CD14-positive monocyte (primary cell): ENCODE measurements around the gene ROR1. TPM values are rescaled to one million over a fixed set of nuclear protein-coding genes. Genes with fewer than 3 reads are reported as not detected.
A peak's percentile ranks its signal among the peaks of the same experiment; 100 is the strongest.

Experiments
- DNase-seq, 3 donors: peaks; one replicate each; pipeline ENCODE4 v3.0.0-alpha.2; 2011 to 2022
- H2AFZ ChIP-seq: 2 replicates; pipeline ENCODE4 v1.6.0; 2012; ENCODE audit warnings: mild to moderate bottlenecking, low read depth, low read length, inconsistent platforms; ENCODE audit not compliant: insufficient read depth, poor library complexity, severe bottlenecking
- H3K27ac ChIP-seq, 2 donors: 1 replicate in 1 of 2; 2 replicates in 1 of 2; pipeline ENCODE4 v1.5.1; 2012 to 2013; ENCODE audit warnings: low read length in 2 of 2, control low read depth in 1 of 2, inconsistent platforms in 1 of 2, low read depth in 1 of 2, mild to moderate bottlenecking in 1 of 2
- H3K27me3 ChIP-seq, 2 donors: one replicate each; pipeline versions ENCODE4 v1.6.0 to v1.6.1; 2011 to 2013; ENCODE audit warnings: low read length in 2 of 2; ENCODE audit not compliant: control insufficient read depth in 2 of 2, insufficient read depth in 2 of 2
- H3K36me3 ChIP-seq, 2 donors: replicated peaks in 1 of 2; 1 replicate in 1 of 2; 2 replicates in 1 of 2; pipeline versions ENCODE4 v1.5.1 to v1.6.1; 2012 to 2013; ENCODE audit warnings: low read length in 2 of 2, control low read depth in 1 of 2, inconsistent platforms in 1 of 2, mild to moderate bottlenecking in 1 of 2; ENCODE audit not compliant: insufficient read depth in 2 of 2, control insufficient read depth in 1 of 2
- H3K4me1 ChIP-seq, 2 donors: 1 replicate in 1 of 2; 2 replicates in 1 of 2; pipeline versions ENCODE4 v1.5.1 to v1.6.1; 2012 to 2013; ENCODE audit warnings: low read length in 2 of 2, control low read depth in 1 of 2, inconsistent platforms in 1 of 2, mild to moderate bottlenecking in 1 of 2, moderate library complexity in 1 of 2; ENCODE audit not compliant: insufficient read depth in 2 of 2, control insufficient read depth in 1 of 2
- H3K4me2 ChIP-seq: replicated peaks from 2 replicates; pipeline ENCODE3; 2012; ENCODE audit warnings: low read length, moderate library complexity, mild to moderate bottlenecking; ENCODE audit not compliant: poor library complexity, severe bottlenecking; ENCODE audit errors: extremely low read depth
- H3K4me3 ChIP-seq, 3 experiments: fragments of 200-600 bp in 1 of 3; sonication (generic) in 1 of 3; replicated peaks in 1 of 3; 1 replicate in 2 of 3; 2 replicates in 1 of 3; pipeline ENCODE4 v1.5.1; 2011 to 2013; ENCODE audit warnings: low read length in 3 of 3, mild to moderate bottlenecking in 3 of 3, control low read depth in 2 of 3, low read depth in 2 of 3, inconsistent platforms in 1 of 3, moderate library complexity in 1 of 3
- H3K79me2 ChIP-seq: 2 replicates; pipeline ENCODE4 v1.6.0; 2012; ENCODE audit warnings: mild to moderate bottlenecking, control low read depth, inconsistent platforms, low read length, moderate library complexity; ENCODE audit not compliant: insufficient read depth
- H3K9ac ChIP-seq: 2 replicates; pipeline ENCODE4 v1.6.0; 2017; ENCODE audit warnings: low read length, mild to moderate bottlenecking; ENCODE audit not compliant: insufficient read depth, poor library complexity, severe bottlenecking
- H3K9me3 ChIP-seq, 2 donors: replicated peaks in 1 of 2; 1 replicate in 1 of 2; 2 replicates in 1 of 2; pipeline versions ENCODE4 v1.5.1 to v1.6.1; 2012 to 2013; ENCODE audit warnings: low read length in 2 of 2, control low read depth in 1 of 2; ENCODE audit not compliant: control insufficient read depth in 1 of 2, insufficient read depth in 1 of 2
- H4K20me1 ChIP-seq: 2 replicates; pipeline ENCODE4 v1.6.0; 2012; ENCODE audit warnings: mild to moderate bottlenecking, low read length, control low read depth, moderate library complexity; ENCODE audit not compliant: insufficient read depth
- H3K27ac Mint-ChIP-seq, 7 donors: one replicate each; pipeline ENCODE4 v1.8.0; 2020; ENCODE audit warnings: mild to moderate bottlenecking in 7 of 7, mixed read lengths in 7 of 7, moderate library complexity in 6 of 7, inconsistent platforms in 2 of 7
- H3K27me3 Mint-ChIP-seq, 3 donors: one replicate each; pipeline ENCODE4 v1.8.0; 2021 to 2022; ENCODE audit warnings: low read depth in 3 of 3, mild to moderate bottlenecking in 3 of 3, mixed read lengths in 3 of 3, moderate library complexity in 3 of 3, inconsistent platforms in 1 of 3
- H3K36me3 Mint-ChIP-seq, 2 donors: one replicate each; pipeline ENCODE4 v1.8.0; 2020; ENCODE audit warnings: mixed read lengths in 2 of 2, inconsistent platforms in 1 of 2, mild to moderate bottlenecking in 1 of 2
- H3K4me1 Mint-ChIP-seq: one replicate; pipeline ENCODE4 v1.8.0; 2020; ENCODE audit warnings: mild to moderate bottlenecking, mixed read lengths
- H3K4me3 Mint-ChIP-seq, 2 donors: one replicate each; pipeline ENCODE4 v1.8.0; 2020; ENCODE audit warnings: mild to moderate bottlenecking in 2 of 2, mixed read lengths in 2 of 2, moderate library complexity in 1 of 2
- H3K9me3 Mint-ChIP-seq, 7 donors: one replicate each; pipeline ENCODE4 v1.8.0; 2020 to 2022; ENCODE audit warnings: mixed read lengths in 7 of 7, mild to moderate bottlenecking in 6 of 7, moderate library complexity in 6 of 7, inconsistent platforms in 2 of 7
- WGBS: methylation state at CpG from one replicate; pipeline ENCODE4 v1.1.5; 2013; ENCODE audit warnings: missing lambda C conversion rate; ENCODE audit not compliant: insufficient coverage; 5-methylcytosine and 5-hydroxymethylcytosine counted together
- intact Hi-C, 2 donors: fragments of 100-400 bp; cut with micrococcal nuclease; formaldehyde crosslinking; loops; one replicate each; pipeline versions ENCODE4 v1.15.0 to v1.15.1; 2023
- polyA plus RNA-seq, 3 donors: library from polyadenylated mRNA; depleted of rRNA in 1 of 3; unstranded in 2 of 3; stranded (reverse) in 1 of 3; fragments of 300-500 nt in 2 of 3; fragments of >200 nt in 1 of 3; fragmentation: Illumina TruSeq in 2 of 3; gene quantifications; 1 replicate in 2 of 3; 2 replicates in 1 of 3; pipeline ENCODE4 v1.2.3, GENCODE V29; 2012 to 2021
- TF ChIP-seq, protein P1 (sequence below): fragments of 200-600 bp; IDR thresholded peaks from one replicate; pipeline ENCODE4 v1.8.0; 2022; ENCODE audit warnings: antibody characterized with exemption, mild to moderate bottlenecking

Gene ROR1
- polyA plus RNA-seq, 3 donors: not detected

DNA sequence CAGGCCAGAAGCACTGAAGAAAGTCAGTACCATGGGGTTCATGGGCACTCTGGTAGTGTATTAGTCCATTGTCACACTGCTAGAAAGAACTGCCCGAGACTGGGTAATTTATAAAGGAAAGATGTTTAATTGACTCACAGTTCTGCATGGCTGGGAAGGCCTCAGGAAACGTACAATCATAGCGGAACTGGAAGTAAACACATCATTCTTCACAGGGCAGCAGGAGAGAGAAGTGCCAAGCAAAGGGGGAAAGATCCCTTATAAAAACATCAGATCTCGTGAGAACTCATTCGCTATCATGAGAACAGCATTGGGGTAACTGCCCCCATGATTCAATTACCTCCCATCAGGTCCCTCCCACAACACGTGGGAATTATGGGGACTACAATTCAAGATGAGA, 20.2 kb upstream of the ROR1 start:
- Mint-ChIP-seq H3K4me3 (no peak overlapping the region), H3K27ac (no peak overlapping the region), H3K4me1 (peaks cover 4% of the 10 kb centered on the region), H3K36me3 (no peaks in the 10 kb centered on the region), H3K27me3 (peaks cover 0 to 10% (median 5%) of the 10 kb centered on the region in 3 donors), H3K9me3 (peaks cover 0 to 2% (median 0%) of the 10 kb centered on the region in 7 donors)
- TF ChIP-seq, protein P1, sequence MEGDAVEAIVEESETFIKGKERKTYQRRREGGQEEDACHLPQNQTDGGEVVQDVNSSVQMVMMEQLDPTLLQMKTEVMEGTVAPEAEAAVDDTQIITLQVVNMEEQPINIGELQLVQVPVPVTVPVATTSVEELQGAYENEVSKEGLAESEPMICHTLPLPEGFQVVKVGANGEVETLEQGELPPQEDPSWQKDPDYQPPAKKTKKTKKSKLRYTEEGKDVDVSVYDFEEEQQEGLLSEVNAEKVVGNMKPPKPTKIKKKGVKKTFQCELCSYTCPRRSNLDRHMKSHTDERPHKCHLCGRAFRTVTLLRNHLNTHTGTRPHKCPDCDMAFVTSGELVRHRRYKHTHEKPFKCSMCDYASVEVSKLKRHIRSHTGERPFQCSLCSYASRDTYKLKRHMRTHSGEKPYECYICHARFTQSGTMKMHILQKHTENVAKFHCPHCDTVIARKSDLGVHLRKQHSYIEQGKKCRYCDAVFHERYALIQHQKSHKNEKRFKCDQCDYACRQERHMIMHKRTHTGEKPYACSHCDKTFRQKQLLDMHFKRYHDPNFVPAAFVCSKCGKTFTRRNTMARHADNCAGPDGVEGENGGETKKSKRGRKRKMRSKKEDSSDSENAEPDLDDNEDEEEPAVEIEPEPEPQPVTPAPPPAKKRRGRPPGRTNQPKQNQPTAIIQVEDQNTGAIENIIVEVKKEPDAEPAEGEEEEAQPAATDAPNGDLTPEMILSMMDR: no peak
- no peak for DNase-seq
- no peak overlapping the region for H3K27ac ChIP-seq
- H3K4me1 ChIP-seq: no peaks in the 10 kb centered on the region
- H3K27me3 ChIP-seq: no peaks in the 10 kb centered on the region
- no peaks in the 10 kb centered on the region for H4K20me1 ChIP-seq
- H3K9me3 ChIP-seq: no peaks in the 10 kb centered on the region
- no peaks in the 10 kb centered on the region for H3K36me3 ChIP-seq
- no peaks in the 10 kb centered on the region for H3K79me2 ChIP-seq
- H3K9ac ChIP-seq: no peak overlapping the region
- WGBS: 90% methylated on average over 2 of the region's 6 CpGs
- H3K4me2 ChIP-seq: no peak overlapping the region
- no peak overlapping the region for H3K4me3 ChIP-seq
- intact Hi-C loops: no loop called here
- no peak overlapping the region for H2AFZ ChIP-seq

GRCh38 chr1:63756839-63757238, 17.0 kb upstream of the ROR1 start:
- Histone ChIP-seq H3K9me3 (no peaks in the 10 kb centered on the region), H3K27ac (no peak overlapping the region), H4K20me1 (no peaks in the 10 kb centered on the region), H3K4me2 (no peak overlapping the region), H3K27me3 (no peaks in the 10 kb centered on the region), H2AFZ (no peak overlapping the region), H3K4me3 (no peak overlapping the region), H3K9ac (no peak overlapping the region), H3K4me1 (no peaks in the 10 kb centered on the region), H3K36me3 (no peaks in the 10 kb centered on the region), H3K79me2 (no peaks in the 10 kb centered on the region)
- Mint-ChIP-seq H3K27me3 (peaks cover 2 to 9% (median 6%) of the 10 kb centered on the region in 3 donors), H3K27ac (peak overlapping the region in 1 of 7 donors; percentile 32), H3K4me1 (peaks cover 4% of the 10 kb centered on the region), H3K36me3 (no peaks in the 10 kb centered on the region), H3K9me3 (no peaks in the 10 kb centered on the region), H3K4me3 (no peak overlapping the region)
- no peak for DNase-seq
- intact Hi-C loops: no loop called here
- TF ChIP-seq, protein P1: no peak
